ENCODE measurements around the gene MARCHF9. TPM values are rescaled to one million over a fixed set of nuclear protein-coding genes. Genes with fewer than 3 reads are reported as not detected.

MARCHF9 gene
- total and polyA plus RNA-seq, 11 donors, result 11.3 to 18.9 (median 13.6) TPM

DNA sequence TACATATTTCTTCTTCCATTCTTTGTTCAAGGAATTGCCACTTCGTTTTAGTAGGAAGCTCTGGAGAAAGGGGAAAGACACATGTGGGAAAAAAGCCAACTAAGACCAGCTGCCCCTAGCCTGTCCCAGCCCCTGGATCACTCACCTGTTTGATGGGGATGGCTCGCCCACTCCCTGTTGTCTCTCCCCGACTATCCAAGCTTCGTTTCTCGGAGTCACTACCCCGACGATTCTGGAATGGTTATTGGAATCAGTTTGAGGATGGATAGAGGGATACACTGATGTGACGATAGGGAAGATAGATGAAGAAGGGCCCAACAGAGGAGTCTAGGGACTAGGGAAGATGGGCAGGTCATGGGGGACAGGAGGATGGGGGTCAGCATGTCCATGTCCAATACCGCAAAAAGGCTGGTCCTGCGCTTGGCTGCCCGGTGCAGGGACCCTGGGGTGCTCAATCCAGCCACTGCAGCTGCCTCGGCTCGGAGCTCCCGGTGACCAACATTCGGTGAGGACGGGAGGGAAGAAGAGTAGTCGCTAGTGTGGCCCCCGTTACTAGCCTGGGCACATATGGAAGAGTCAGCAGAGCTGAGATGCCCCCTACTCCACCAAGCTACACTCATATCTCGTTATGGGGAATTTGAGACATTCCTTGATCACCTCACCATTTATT, 23.4 kb upstream of the MARCHF9 start:
- TF ChIP-seq, protein P1, sequence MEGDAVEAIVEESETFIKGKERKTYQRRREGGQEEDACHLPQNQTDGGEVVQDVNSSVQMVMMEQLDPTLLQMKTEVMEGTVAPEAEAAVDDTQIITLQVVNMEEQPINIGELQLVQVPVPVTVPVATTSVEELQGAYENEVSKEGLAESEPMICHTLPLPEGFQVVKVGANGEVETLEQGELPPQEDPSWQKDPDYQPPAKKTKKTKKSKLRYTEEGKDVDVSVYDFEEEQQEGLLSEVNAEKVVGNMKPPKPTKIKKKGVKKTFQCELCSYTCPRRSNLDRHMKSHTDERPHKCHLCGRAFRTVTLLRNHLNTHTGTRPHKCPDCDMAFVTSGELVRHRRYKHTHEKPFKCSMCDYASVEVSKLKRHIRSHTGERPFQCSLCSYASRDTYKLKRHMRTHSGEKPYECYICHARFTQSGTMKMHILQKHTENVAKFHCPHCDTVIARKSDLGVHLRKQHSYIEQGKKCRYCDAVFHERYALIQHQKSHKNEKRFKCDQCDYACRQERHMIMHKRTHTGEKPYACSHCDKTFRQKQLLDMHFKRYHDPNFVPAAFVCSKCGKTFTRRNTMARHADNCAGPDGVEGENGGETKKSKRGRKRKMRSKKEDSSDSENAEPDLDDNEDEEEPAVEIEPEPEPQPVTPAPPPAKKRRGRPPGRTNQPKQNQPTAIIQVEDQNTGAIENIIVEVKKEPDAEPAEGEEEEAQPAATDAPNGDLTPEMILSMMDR (IDR thresholded peaks at IDR 0.05), result no peak
- TF ChIP-seq POLR2A (IDR thresholded peaks at IDR 0.05), result no peak
- WGBS, 4 donors, result 77 to 79% (median 78%) methylated on average over 19 of the region's 19 CpGs
- H3K4me3 ChIP-seq, result no peak overlapping the region
- peaks cover 0 to 68% (median 0%) of the 10 kb centered on the region in 9 donors for H3K36me3 ChIP-seq
- DNase-seq (peak in 1 of 5 donors; percentile 5), ATAC-seq (no peak)
- peaks cover 0 to 30% (median 20%) of the 10 kb centered on the region in 12 donors for H3K4me1 ChIP-seq
- peaks cover 3 to 51% (median 14%) of the 10 kb centered on the region in 9 donors for H3K27me3 ChIP-seq
- intact Hi-C loops (cut with DNase I), result loop anchor here in 3 of 10 donors (10.0 kb wide), 2 partner anchors 97 to 147 kb away; partner anchors contain the start of gene B4GALNT1 (in 1 of the 3)
- H3K9me3 ChIP-seq, result no peaks in the 10 kb centered on the region
- no peak overlapping the region for H3K27ac ChIP-seq

DNA sequence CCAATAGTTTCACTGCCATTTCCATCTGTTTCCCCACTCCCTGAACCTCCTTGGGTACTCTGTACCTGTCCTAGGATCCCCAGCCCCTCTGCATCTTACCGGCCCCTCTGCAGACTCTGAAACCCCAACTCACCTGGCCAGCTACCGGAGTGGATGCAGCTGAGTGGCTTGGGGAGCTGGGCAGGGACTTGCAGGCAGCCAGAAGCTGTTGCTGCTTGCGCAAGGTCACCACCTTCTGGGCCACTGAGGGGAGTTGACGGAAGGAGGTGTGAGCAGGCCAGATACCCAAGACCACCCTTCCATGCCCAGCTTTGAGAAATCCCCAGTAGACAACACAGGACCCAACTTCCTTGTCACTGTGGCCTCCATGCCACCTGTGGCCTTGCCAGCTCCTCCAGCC, 22.6 kb upstream of the MARCHF9 start:
- intact Hi-C loops (cut with DNase I), result loop anchor here in 3 of 10 donors (10.0 kb wide), 2 partner anchors 97 to 147 kb away; partner anchors contain the start of gene B4GALNT1 (in 1 of the 3)
- no peak overlapping the region for H3K4me3 ChIP-seq
- TF ChIP-seq, protein P1 (IDR thresholded peaks at IDR 0.05), result no peak
- no peak for TF ChIP-seq POLR2A (IDR thresholded peaks at IDR 0.05)
- H3K4me1 ChIP-seq, result peaks cover 0 to 30% (median 21%) of the 10 kb centered on the region in 12 donors
- H3K9me3 ChIP-seq, result no peaks in the 10 kb centered on the region
- no peak overlapping the region for H3K27ac ChIP-seq
- no peak for ATAC-seq
- H3K27me3 ChIP-seq, result peaks cover 10 to 54% (median 20%) of the 10 kb centered on the region in 9 donors
- no peak for DNase-seq
- 68 to 79% (median 72%) methylated on average over 4 of the region's 4 CpGs for WGBS, 4 donors
- peaks cover 0 to 63% (median 0%) of the 10 kb centered on the region in 9 donors for H3K36me3 ChIP-seq

DNA sequence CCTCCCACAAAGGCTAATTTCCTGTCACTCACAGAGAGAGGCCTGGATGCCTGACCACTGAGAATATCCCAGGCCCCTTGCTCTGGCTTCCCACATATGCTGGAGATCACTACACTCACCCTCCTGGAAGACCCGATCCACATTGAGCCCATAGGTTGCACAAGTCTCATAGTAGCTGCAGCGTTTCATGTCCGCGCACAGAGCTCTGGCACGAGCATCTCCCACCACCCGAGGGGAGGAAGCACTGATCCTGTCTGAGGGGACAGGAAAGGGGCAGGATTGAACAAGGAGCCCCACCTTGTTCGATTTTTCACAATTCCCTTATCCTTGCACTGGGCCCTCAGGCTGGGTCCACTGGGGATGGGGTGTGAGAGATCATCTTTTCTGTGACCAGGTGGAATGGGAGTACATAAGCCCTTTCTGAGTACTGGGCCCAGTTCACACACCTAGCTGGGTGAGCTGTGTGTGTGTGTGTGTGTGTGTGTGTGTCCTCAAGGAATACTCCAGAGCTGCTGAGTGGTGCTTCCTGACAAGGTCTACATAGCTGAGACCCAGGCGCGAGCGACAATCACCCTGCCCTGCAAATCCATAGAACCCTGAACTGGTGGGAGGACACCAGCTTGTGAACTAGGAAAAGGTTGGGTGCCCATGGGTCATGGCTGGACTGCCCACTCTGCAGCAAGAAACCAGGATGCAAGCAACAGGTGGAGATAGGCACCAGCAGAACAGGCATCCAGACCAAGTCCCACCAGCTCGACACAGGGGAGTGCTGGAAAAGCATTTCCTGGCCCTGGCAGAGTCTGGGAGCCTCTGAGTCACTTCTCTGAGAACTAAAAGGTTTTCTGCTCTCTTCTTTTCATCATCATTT, 21.9 kb upstream of the MARCHF9 start:
- TF ChIP-seq POLR2A (IDR thresholded peaks at IDR 0.05), result no peak
- TF ChIP-seq, protein P1 (IDR thresholded peaks at IDR 0.05), result no peak
- Histone ChIP-seq H3K27ac (no peak overlapping the region), H3K4me3 (peak overlapping the region in 1 of 12 donors; percentile 5), H3K4me1 (peaks cover 5 to 30% (median 25%) of the 10 kb centered on the region in 12 donors), H3K9me3 (no peaks in the 10 kb centered on the region), H3K36me3 (peaks cover 0 to 56% (median 0%) of the 10 kb centered on the region in 9 donors), H3K27me3 (peaks cover 17 to 61% (median 27%) of the 10 kb centered on the region in 9 donors)
- 74 to 77% (median 76%) methylated on average over 10 to 11 of the region's 11 CpGs for WGBS, 4 donors
- intact Hi-C loops (cut with DNase I), result loop anchor here in 3 of 10 donors (10.0 kb wide), 2 partner anchors 98 to 148 kb away; partner anchors contain the start of gene B4GALNT1 (in 1 of the 3)
- ATAC-seq, result no peak
- DNase-seq, result peak in 2 of 5 donors; percentile 3 to 18
